UCSD-AML1 (cell line): ENCODE results near the gene HYOU1.
A peak's percentile ranks its signal among the peaks of the same experiment; 100 is the strongest.
"Not testable (repeated sequence)": the region's sequence is repeated elsewhere in the genome, so short reads cannot be mapped to it uniquely, and the experiment has no call there.

ENCODE experiments used
- DNase-seq: peaks from one replicate; lab custom pipeline; 2025; ENCODE audit not compliant: unreplicated experiment; lab: John Stamatoyannopoulos, UW

Gene HYOU1

DNA sequence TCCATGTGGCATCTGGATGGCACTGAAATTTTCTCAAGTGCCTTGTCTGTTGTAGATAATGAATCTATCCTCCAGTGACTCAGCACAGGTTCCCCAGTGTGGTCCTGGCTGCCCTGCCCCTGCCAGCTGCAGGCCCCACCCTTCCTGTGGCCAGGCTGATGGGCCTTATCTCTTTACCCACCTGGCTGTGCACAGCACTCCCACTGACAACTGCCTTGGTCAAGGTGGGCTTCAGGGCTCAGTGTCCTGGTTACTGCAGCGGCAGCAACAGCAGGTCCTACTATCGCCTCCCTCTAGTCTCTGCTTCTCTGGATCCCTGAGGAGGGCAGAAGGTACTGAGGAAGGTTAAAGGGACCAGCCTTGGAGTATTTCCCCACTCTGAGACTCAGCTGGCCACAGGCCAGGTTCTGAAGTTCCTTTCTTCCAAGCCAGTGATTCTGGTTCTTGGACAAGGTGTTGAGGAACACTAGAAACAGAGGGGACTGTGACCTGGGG is 30.8 kb upstream of the HYOU1 start:
- no peak for DNase-seq

- DNase-seq: no peak
These were observed 30.1 kb upstream of the HYOU1 start for GRCh38 chr11:119087123-119087522.

DNA sequence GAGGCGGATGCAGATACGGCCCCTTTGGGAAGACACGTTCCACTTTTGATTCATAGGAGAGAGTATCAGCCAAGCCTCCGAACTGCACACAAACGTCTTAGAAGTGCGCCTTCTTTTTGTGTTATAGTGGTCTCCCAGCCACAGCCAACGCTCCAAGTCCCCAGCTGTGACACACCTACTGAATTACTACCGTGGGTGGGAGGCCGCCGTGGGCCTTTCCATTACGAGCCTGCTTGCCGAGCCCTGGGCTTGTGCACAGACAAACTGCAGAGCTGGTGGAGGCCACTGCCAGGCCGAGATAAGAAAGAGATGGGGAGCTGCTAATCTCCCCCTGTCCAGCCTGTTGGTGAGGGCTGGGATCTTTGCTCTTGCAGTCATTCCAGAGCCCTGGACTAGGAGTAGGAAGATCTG is 28.4 kb upstream of the HYOU1 start:
- no peak for DNase-seq

GRCh38 chr11:119084663-119085436 is 27.8 kb upstream of the HYOU1 start, which contains the start of gene HMBS:
Gene HMBS, plus strand, starts transcription at chr11:119084881. Its CDS starts 153 bp downstream, at chr11:119085034.
- DNase-seq: peak; percentile 90

GRCh38 chr11:119081682-119082260 is 24.8 kb upstream of the HYOU1 start:
- no peak for DNase-seq

DNA sequence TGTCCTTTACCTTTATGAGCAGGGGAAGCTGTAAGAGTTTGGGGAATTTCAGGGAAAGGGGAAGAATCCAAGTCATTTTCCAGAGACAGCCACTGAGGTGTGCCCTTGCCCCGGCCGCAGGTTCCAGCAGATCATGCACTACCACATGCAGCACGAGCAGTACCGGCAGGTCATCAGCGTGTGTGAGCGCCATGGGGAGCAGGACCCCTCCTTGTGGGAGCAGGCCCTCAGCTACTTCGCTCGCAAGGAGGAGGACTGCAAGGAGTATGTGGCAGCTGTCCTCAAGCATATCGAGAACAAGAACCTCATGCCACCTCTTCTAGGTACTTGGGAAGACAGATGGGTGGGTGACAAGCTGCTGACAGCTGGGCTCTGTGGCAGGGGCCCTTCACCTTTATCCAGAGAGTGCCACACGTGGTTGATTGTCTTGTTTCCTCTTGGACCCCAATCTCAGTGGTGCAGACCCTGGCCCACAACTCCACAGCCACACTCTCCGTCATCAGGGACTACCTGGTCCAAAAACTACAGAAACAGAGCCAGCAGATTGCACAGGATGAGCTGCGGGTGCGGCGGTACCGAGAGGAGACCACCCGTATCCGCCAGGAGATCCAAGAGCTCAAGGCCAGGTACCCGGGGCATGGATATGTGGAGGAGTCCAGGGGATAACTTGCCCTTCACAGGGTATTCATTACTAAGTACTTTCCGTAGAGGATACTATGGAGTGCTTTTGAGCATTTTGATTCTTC is 21.8 kb upstream of the HYOU1 start:
- DNase-seq: no peak

DNA sequence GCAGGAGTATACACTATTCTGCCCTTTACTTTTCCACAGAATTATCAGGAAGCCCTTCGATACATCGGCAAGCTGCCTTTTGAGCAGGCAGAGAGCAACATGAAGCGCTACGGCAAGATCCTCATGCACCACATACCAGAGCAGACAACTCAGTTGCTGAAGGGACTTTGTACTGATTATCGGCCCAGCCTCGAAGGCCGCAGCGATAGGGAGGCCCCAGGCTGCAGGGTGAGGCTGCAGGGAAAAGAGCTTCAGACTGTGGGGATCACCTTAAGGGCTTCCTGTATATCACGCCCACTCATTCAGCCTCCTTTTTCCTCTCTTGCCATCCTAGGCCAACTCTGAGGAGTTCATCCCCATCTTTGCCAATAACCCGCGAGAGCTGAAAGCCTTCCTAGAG is 20.8 kb upstream of the HYOU1 start:
- no peak for DNase-seq

DNA sequence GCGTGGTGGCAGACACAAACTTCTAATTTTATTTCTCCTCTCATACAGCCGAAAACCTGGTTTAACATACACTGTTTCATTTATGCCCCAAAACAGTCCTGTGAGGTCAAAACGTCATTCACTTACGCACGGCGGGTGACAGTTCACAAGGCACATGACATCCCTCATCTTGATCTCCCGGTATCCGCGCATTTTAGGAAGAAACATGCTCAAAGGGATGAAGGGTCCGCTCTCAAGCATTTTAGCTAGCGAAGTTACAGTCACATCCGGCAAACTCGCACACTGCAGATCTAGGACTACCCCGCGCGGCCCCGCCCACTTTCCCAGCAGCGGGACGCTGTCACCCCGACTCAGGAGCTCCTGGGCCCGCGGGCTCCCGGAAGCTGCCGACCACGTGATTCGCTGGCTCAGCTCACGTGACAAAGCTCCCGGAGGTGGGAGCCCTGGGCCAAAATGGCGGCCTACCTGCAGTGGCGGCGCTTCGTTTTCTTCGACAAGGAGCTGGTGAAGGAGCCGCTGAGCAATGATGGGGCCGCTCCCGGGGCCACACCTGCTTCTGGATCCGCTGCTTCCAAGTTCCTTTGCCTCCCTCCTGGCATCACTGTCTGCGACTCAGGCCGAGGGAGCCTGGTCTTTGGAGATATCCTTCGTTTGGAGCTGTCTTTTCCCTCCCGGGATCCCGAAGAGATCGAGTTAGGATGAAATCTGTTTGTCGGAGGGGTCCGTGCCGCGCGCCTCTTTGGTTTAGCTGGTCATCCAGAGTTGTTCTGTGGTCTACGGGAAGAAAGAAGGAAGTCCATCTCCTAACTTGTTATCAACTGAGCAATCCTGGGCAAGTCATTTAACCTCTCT is 10.6 kb upstream of the HYOU1 start, which contains the start of gene VPS11:
Gene VPS11 (plus strand): TSS at position 448 of the 852 bp plus-strand sequence. CDS start 6 bp downstream, at position 454.
- DNase-seq: peak; percentile 96

- peak; percentile 23 for DNase-seq
These were observed 8.4 kb upstream of the HYOU1 start for GRCh38 chr11:119065369-119065768.

DNA sequence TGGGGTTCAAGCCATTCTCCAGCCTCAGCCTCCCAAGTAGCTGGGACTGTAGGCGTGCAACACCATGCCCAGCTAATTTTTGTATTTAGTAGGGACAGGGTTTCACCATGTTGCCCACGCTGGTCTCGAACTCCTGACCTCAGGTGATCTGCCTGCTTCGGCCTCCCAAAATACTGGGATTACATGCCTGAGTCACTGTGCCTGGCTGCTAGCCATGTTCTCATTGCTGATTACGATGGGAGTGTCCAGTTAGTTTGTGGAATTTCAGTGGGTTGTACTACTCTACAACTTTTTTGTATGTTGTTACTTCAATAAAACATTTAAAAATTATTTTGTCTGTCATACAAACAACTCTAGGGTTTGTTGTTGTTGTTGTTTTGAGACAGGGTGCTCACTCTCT is 5.8 kb upstream of the HYOU1 start:
- DNase-seq: no peak

GRCh38 chr11:119061256-119061655 is 4.3 kb upstream of the HYOU1 start:
- DNase-seq: no peak

DNA sequence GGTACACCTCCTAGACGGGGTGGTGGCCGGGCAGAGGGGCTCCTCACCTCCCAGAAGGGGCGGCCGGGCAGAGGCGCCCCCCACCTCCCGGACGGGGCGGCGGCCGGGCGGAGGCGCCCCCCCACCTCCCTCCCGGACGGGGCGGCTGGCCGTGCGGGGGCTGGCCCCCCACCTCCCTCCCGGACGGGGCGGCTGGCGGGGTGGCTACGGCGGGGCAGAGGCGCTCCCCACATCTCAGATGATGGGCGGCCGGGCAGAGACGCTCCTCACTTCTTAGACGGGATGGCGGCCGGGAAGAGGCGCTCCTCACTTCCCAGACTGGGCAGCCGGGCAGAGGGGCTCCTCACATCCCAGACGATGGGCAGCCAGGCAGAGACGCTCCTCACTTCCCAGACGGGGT is 2.1 kb upstream of the HYOU1 start:
- DNase-seq: not testable (repeated sequence)

- DNase-seq: peak; percentile 42
These were observed 495 bp downstream of the HYOU1 start for GRCh38 chr11:119056421-119056999.

DNA sequence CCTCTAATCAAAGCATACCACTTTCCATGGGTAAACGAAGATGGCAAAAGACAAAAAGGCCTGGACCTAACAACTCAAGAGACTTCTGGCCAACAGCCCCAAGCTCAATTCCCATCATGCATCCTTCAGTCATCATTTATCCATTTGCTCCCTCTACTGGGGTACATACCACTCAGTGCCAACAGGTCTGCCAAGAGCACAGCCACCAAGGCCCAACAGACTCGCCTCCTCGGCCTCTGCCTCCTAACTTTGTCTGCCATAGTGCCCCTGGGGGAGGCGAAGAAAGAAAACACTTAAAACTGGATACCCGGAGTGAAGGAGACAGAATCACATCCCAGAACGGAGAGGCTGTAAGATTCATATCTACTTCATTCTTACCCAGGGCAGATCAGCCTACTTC is 1.1 kb downstream of the HYOU1 start:
- peak; percentile 24 for DNase-seq

DNA sequence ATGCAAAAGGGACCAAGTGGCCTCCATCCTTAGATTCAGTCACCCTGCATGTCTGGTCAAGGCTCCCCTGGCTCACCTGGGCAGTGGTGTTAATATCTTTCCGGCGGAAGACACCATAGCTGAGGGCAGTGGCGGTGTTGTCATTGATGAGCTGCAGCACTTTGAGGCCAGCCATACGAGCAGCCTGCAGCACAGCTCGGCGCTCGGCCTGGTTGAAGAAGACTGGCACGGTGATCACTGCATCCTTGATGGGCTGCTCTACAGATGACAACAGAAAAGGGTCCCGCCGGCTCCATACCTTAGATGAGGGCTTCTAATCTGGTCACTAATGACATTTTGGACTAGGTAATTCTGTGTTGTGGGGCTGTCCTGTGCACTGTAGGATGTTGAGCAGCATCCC is 2.6 kb downstream of the HYOU1 start:
- DNase-seq: no peak

GRCh38 chr11:119052163-119052814 is 4.7 kb downstream of the HYOU1 start:
- no peak for DNase-seq

DNA sequence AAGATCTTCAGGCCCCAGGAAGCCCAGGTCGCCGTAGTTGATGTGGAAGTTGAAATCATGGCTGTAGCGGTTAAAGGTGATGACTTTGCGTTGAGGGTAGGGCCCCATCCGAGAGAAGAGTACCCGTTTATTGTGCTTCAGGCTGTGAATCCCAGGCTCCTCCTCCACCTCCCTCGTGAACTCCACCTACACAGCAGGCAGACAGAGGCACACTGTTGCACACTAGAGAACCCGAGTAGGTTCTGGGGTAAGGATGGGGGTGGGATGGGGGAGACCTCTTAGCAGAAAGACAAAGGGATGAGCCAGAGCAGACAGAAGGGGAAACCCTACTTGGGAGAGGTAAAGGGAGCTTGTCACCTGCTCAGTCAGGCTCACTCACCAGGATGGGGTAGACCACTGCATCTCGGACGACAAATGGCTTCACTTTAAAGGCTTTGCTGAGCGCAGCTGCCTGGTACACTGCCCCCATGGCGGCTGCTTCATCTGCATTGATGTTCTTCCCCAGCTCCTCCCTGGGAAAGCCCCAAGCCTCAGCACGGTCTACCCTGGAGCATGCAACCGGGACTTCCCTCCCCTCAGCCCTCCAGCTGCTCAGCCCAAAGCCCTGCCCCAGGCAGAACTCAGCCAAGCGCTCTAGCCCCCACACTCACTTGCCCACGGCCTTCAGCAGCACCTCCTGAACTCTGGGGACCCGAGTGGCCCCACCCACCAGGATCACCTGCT is 5.4 kb downstream of the HYOU1 start:
- DNase-seq: no peak

- no peak for DNase-seq
These were observed 7.9 kb downstream of the HYOU1 start for GRCh38 chr11:119049081-119049480.

DNA sequence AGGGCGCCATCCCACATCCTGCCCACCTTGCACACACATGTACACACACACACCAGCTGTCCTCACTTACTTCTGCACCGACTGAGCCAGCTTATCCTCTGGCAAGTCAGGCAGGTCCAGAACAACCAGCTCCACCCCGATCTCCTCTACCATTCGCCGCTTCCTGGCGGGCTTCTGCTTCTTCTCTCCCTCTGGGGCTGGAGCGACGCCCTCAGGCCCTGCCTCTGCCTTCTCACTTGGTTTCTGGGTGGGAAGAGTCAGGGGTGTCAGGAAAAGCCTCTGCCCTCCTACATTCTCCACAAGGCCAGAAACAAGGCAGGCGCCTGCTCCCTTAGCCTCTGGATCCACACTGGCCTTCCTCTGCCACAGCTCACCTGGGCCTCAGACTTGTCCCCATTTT is 8.4 kb downstream of the HYOU1 start:
- DNase-seq: no peak
